ENCODE data around the gene OPTC.

GRCh38 chr1:203534526-203534925 lies 40.6 kb downstream of the OPTC start:
- no peak for TF ChIP-seq POLR2AphosphoS5 (IDR thresholded peaks at IDR 0.05)
- TF ChIP-seq CTCF (IDR thresholded peaks at IDR 0.05; ENCODE audit: poor library complexity, severe bottlenecking): no peak
- TF ChIP-seq EP300 (conservative IDR thresholded peaks at IDR 0.05; ENCODE audit: poor library complexity, severe bottlenecking): no peak
- no peak for TF ChIP-seq MXI1 (conservative IDR thresholded peaks at IDR 0.05; ENCODE audit: poor library complexity, severe bottlenecking)
